Testis (tissue), 2 donors: ENCODE results near the gene SPPL3.

Source experiments
- CTCF ChIP-seq, 3 experiments: fragments of 450-650 bp in 2 of 3; fragments of 200-600 bp in 1 of 3; sonication (generic) in 1 of 3; IDR thresholded peaks; one replicate each; pipeline ENCODE4 v1.5.1; 2016 to 2019; ENCODE audit warnings: antibody characterized with exemption in 3 of 3, mild to moderate bottlenecking in 2 of 3, moderate library complexity in 1 of 3
- POLR2A ChIP-seq: fragments of 450-650 bp; IDR thresholded peaks from one replicate; pipeline ENCODE4 v1.6.1; 2017; ENCODE audit warnings: antibody characterized with exemption, mild to moderate bottlenecking, moderate library complexity

- TF ChIP-seq POLR2A, result no peak
- TF ChIP-seq CTCF (IDR thresholded peaks at IDR 0.05), result no peak
Observed at GRCh38 chr12:120737557-120738251, 166.5 kb downstream of the SPPL3 start.
